Vagina (tissue), 2 donors: ENCODE measurements around the gene SCYL1.

Experiments used
- CTCF ChIP-seq, 3 experiments: fragments of 450-650 bp in 2 of 3; fragments of 200-600 bp in 1 of 3; sonication (generic) in 1 of 3; IDR thresholded peaks; one replicate each; pipeline ENCODE4 v1.5.1; 2017 to 2019; ENCODE audit warnings: antibody characterized with exemption in 3 of 3, mild to moderate bottlenecking in 2 of 3, moderate library complexity in 2 of 3
- POLR2A ChIP-seq, 2 donors: fragments of 450-650 bp; IDR thresholded peaks; one replicate each; pipeline ENCODE4 v1.6.1; 2017; ENCODE audit warnings: antibody characterized with exemption in 2 of 2, mild to moderate bottlenecking in 2 of 2, moderate library complexity in 2 of 2
- POLR2AphosphoS5 ChIP-seq, 2 donors: sonication (generic); formaldehyde crosslinking; IDR thresholded peaks; one replicate each; pipeline ENCODE4 v1.9.0; 2017; ENCODE audit warnings: antibody characterized with exemption in 2 of 2, mild to moderate bottlenecking in 2 of 2, low read depth in 1 of 2; ENCODE audit not compliant: insufficient read depth in 1 of 2

- TF ChIP-seq POLR2A (IDR thresholded peaks at IDR 0.05) (no peak), CTCF (IDR thresholded peaks at IDR 0.05) (no peak), POLR2AphosphoS5 (IDR thresholded peaks at IDR 0.05; ENCODE audit: insufficient read depth in 1 of 2, low read depth in 1 of 2) (no peak)
Observed at GRCh38 chr11:65584723-65585171, 59.9 kb downstream of the SCYL1 start.
